Measurements from ENCODE around the gene FSTL4. TPM values are rescaled to one million over a fixed set of nuclear protein-coding genes. Genes with fewer than 3 reads are reported as not detected.

FSTL4 gene
- total RNA-seq, 1 donor from 2014 or later = 0.67 TPM

GRCh38 chr5:133226186-133226585 is 386.2 kb downstream of the FSTL4 start:
- Histone ChIP-seq H3K4me3 (no peak overlapping the region), H3K4me1 (no peaks in the 10 kb centered on the region), H3K36me3 (no peaks in the 10 kb centered on the region), H3K27me3 (no peaks in the 10 kb centered on the region), H3K9me3 (no peaks in the 10 kb centered on the region), H3K27ac (no peak overlapping the region)
- intact Hi-C loops (cut with DNase I) = no loop called here
- TF ChIP-seq CTCF (IDR thresholded peaks at IDR 0.05) = no peak
- no peak for ATAC-seq
- DNase-seq = no peak

- DNase-seq = no peak
- ATAC-seq = no peak
- H3K9me3 ChIP-seq = no peaks in the 10 kb centered on the region
- no peak overlapping the region for H3K4me3 ChIP-seq
- H3K4me1 ChIP-seq = no peaks in the 10 kb centered on the region
- H3K27ac ChIP-seq = no peak overlapping the region
- no peak for TF ChIP-seq CTCF (IDR thresholded peaks at IDR 0.05)
- intact Hi-C loops (cut with DNase I) = no loop called here
- H3K27me3 ChIP-seq = no peaks in the 10 kb centered on the region
- no peaks in the 10 kb centered on the region for H3K36me3 ChIP-seq
Observed at GRCh38 chr5:133225671-133226152, 386.6 kb downstream of the FSTL4 start.

- TF ChIP-seq CTCF (IDR thresholded peaks at IDR 0.05) = no peak
- no peaks in the 10 kb centered on the region for H3K27me3 ChIP-seq
- DNase-seq = no peak
Observed at GRCh38 chr5:133222979-133223378, 389.4 kb downstream of the FSTL4 start.

GRCh38 chr5:133222521-133222920 is 389.8 kb downstream of the FSTL4 start:
- no peaks in the 10 kb centered on the region for H3K36me3 ChIP-seq
- no peak for TF ChIP-seq CTCF (IDR thresholded peaks at IDR 0.05)
- H3K4me1 ChIP-seq = no peaks in the 10 kb centered on the region
- no peaks in the 10 kb centered on the region for H3K27me3 ChIP-seq
- intact Hi-C loops (cut with DNase I) = no loop called here
- DNase-seq (no peak), ATAC-seq (no peak)
- no peaks in the 10 kb centered on the region for H3K9me3 ChIP-seq
- H3K27ac ChIP-seq = no peak overlapping the region
- no peak overlapping the region for H3K4me3 ChIP-seq

More at GRCh38 chr5:133222979-133223378, 389.4 kb downstream of the FSTL4 start:
- Histone ChIP-seq H3K4me1 (no peaks in the 10 kb centered on the region), H3K36me3 (no peaks in the 10 kb centered on the region), H3K27ac (no peak overlapping the region), H3K4me3 (no peak overlapping the region), H3K9me3 (no peaks in the 10 kb centered on the region)
- no peak for ATAC-seq
- intact Hi-C loops (cut with DNase I) = no loop called here

GRCh38 chr5:133222040-133222439 is 390.3 kb downstream of the FSTL4 start:
- Histone ChIP-seq H3K4me1 (no peaks in the 10 kb centered on the region), H3K27ac (no peak overlapping the region), H3K27me3 (no peaks in the 10 kb centered on the region), H3K4me3 (no peak overlapping the region), H3K36me3 (no peaks in the 10 kb centered on the region), H3K9me3 (no peaks in the 10 kb centered on the region)
- DNase-seq (no peak), ATAC-seq (no peak)
- no peak for TF ChIP-seq CTCF (IDR thresholded peaks at IDR 0.05)
- intact Hi-C loops (cut with DNase I) = no loop called here
